HG02642 (cell line): ENCODE results near the gene PRDM15.

Source experiments
- ATAC-seq: cut with Tn5 transposase; IDR thresholded peaks from one replicate; pipeline ENCODE4 v1.9.1; 2021; ENCODE audit warnings: mild to moderate bottlenecking; ENCODE audit not compliant: unreplicated experiment, poor library complexity

Gene PRDM15

DNA sequence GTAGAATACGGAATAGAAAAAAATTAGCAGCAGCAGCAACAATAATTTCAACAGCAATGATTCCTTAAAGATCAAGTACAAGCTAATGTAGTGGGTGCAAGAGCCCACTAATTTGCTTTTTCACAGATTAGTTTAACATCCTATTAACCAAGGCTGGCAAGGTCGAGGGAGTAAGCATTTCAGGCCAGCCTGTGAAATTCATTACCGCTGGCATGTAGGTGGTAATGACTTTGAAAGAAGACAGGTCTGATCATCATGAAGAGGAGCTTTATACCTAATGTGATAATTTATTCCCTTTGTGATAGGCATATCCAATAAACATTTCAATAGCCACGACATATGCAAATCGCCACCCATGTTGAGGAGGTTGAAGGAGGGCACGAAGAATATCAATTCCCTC lies 11.2 kb upstream of the PRDM15 start:
- ATAC-seq = no peak

DNA sequence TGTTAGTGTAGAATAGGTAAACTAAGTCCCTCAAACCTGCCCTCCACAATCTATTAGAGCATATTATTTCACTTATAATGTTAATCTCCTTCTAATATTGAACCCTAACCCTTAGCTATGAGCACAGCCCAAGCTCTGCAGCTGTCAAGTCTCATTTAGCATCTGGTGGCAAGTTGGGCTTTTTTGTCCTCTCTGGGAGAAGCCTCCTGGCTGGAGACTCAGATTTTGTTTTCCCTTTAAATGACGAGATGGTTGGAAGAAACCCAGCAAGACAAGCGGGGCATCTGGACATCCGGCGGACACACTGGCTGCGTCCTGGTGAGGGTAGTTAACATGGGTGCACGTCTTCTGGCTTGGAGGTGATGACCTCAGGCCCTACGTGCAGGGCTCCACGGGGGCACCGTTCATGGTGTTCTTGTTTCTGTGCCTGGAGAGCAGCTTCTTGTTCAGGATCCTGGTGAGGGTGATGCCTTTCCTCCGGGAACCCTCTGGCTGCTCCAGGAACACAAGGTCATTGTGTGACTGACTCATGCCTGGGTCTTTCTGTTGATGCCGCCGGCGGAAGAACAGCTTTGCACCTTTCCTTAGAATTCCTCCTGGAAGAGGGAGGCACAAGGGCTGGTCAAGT lies 9.7 kb upstream of the PRDM15 start:
- ATAC-seq = no peak

DNA sequence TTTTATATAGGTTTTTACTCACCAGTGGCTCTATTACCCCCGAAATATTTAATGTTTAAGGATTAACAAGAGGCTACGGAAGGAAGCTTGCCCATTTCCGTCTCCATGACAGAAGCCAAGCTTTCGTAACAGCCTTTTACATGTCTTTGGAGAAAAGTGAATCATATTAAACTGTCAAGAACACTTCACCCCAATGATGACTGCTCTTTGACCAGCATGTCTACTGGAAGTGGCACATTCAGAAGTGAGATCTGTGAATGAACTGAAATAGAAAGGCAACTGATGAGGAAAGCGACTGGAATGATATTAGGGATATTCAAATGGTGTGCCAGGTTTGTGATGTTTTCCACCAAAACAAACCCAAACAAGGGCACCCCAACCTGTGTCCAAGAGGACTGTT lies 8.5 kb upstream of the PRDM15 start:
- ATAC-seq = no peak

DNA sequence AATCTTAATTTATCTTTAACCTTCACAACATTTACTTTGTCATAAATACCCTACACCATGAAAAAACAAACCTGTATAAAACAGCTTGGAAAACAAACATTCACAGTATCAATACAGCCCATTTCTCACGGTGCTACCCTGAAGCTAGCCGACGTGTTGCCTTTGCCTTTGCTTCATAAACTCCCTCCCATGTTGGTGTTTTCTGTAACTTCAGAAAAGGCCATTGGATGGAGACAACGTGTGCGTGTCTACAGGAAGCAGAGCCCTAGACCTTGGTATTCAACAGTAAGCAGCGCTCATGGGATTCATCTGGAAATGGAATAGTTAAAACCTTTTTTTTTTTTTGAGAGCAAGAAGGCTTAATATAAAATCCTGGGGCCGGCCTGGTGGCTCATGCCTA lies 7.2 kb upstream of the PRDM15 start:
- ATAC-seq = no peak

DNA sequence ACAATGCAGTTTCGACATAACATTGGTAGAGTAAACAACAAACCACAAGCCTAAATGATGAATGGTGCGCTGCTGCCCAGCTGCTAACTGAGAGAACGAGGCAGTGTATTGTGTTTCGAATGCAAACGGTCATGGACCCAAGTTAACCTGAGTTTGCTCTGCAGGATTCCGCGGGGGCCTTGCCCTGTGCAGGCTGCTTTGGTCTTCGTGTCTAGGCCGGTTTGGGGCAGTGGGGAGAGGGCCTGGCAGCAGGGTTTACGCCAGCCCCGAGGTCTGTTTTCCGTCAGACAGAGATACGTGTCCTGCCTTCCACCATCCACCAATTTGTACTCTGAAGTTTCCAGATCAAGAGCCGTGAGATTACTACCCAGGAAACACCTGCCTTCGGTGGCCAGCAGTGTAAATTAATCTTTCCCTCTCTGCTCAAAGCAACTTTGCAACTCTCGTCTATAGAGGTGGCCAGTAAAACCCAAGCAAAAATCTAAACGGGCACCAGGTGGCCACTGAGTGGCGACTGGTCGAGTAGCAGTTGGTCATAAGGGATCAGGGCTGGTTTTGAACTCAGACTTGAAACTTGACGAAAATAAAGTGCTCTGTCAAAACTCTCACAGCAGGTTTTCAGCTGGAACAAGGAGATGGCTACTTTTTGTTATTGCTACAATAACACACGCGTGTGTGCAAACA lies 6.3 kb upstream of the PRDM15 start:
- ATAC-seq = no peak

DNA sequence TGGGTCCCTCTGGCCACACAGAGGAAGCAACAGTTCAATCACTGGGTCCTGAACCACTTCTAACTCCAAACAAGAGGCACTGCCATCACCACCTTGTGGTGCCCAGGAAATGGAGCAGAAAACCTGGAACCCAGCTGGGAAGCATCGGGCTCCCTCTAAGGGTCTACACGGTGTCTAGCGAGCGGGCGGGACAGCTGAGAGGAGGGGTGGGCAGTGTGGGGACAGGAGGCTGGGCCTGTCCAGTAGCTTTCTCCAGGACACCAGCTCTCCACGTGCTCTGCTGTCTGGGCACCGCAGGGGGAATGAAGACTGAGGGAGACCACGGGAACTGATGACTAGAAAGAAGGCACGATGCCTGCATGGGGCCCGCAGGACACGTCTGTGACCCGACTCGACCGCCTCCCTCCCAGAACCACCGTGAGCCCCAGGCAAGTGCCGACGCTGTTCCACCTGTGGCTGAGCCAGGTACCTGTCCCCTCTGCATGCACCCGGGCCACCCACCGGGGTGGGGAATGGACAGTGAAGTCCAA lies 5.4 kb upstream of the PRDM15 start:
- no peak for ATAC-seq

DNA sequence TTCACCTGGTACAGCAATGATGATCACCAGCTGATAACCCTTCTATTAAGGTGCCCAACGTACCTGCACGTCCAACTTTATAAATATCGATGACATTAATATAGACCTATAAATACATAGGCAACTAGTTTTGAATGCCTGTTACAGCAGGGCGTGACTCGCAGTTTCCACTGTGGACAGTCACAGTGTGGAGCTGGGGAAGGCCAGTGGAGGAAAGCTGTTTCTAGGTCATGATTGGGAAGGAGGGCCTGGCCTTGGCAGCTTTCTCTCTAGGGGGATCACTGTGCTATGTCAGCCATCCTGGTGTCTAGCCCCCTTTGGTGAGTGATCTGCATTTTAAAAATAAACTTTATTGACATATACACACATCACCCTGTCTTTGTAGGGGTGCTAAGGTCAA lies 4.4 kb upstream of the PRDM15 start:
- ATAC-seq = no peak

DNA sequence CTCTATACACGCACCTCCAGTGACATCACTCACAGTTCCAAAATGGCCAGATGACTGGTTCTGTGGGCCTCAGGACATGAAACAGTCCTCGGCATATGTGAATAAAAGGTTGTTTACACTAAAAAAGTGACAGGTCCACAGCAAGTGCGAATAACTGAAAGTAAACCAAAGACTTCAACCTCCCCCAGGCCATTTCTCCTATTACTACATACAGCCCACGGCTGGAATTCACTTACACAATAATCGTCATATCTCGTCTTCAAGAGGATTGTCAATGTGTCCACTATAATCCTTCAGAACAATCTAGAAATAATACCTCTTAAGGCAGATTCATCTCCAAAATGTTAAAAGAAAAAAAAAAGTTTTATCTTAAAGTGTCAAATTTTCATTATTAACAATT lies 1.9 kb upstream of the PRDM15 start:
- ATAC-seq = no peak

DNA sequence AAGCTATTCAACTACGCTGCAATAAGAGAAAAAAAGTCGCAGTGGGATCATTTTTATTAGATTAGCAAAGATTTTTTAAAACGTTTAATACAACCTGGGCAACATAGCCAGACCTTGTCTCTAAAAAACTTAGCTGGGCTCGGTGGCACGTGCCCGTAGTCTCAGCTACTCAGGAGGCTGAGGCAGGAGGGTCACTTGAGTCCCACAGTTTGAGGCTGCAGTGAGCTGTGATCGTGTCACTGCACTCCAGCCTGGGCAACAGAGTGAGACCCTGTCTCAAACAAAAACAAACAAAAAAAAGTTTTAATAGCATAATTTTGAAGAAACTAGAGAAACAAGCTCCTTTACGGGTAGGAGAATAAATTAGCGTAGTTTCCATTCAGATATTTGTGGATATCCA lies 1.0 kb upstream of the PRDM15 start:
- no peak for ATAC-seq

DNA sequence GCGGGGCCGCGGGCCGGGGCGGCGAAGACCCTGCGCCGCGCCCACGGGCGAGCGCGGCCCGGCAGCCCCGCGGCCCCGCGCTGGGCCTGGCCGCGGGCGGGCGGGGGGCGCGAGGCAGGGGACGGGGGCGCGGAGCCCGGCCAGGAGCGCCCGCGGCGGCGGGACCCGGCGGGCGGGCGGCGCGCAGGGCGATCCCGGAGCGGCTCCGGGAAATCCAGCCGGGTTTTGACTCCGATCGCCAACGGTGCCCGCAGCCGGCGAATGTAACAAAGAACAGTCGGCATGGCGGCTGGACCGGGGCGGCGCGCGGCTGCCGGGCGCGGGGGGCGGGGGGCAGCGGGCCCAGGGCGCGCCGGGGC lies 334 bp downstream of the PRDM15 start:
- peak; percentile 47 for ATAC-seq

DNA sequence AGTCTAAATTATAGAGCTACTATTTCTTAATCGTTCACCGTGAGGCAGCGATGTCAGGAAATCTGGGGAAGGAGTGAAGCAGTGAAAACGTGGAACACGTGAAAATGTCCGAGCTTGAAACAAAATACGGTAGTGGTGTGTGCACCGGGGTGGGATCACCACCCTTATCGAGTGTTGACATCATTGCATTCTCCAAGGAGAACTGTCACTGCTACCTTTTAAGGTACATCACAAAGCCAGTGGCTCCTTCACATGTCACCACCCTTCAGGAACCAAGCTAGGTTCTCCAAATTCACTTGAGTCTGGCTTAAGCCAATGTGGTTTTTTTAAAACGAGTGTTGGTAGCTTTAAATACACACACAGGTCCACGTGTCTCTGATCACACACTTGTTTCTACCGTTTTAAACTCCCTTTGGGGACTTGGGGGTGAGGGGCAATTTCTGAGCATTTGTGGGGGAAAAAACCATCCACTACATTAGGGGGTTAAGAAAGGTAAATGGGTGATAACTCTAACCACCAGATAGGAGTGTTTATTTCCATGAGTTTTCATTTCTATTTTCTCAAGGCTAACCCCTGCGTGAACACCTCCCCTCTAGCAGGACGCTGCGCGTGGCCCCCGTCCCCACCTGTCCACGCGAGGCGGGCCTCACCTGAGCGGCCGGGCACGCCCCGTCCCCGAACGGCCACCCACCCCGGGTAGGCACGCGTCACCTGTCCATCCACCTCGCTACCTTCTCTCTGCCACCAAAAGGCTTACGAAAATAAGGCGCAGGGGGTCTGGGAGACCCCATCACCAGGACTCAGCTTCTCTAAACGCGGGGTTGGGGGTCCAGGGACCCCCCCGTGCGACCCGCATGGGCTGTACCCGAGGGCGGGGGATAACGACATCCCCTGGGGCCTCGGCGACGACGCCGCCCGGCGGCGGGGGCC lies 978 bp downstream of the PRDM15 start:
- ATAC-seq = peak; percentile 30

DNA sequence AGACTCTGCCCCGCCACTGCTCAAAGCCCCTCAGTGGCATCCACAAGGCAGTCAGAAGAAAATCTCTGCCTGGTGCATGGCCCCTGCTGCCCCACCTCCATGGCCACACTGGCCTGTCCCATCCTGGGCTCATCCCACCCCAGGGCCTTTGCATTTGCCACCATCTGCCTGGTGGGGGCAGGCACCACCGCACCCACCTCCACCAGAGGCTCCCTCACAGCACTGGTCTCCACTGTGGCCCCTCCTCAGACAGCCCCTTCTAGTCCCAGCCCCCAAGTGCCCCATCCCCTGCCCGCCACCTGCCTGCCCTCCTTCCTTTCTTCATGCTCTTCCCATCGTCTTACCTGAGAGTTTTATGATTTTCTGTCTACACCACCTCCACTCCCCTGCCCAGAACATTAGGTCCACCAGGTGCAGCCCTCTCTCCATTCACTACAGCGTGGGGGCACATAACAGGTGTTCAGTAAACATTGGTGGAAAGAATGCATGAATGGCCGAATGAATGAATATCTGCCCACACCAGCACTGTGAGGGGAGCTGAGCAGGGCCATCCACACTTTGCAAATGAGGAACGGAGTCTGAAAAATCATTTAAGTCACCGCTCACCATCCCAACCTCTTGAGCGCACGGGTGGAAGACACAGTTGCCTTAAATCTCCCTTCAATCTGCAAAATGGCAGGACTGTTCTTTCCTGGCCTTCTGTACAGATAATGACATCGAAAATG lies 2.1 kb downstream of the PRDM15 start:
- ATAC-seq = no peak

DNA sequence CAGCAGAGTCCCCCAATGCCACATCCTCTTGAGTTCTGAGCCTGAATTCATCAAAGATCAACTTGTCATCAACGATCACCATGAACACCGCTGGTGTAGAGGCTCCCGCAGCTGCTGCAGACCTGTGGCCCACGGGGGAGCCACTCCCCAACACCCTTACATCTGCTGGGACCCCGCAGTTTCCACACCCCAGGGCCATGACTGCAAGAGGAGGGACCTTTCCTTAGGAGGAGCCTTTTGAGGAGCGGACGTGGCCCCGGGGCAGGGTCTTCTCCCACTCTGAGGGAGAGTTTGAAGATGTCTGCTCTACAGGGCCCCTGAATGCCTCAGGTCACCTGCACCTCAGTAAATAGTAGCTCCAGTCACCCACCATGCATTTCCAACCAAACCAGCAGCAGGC lies 2.7 kb downstream of the PRDM15 start:
- ATAC-seq = no peak

DNA sequence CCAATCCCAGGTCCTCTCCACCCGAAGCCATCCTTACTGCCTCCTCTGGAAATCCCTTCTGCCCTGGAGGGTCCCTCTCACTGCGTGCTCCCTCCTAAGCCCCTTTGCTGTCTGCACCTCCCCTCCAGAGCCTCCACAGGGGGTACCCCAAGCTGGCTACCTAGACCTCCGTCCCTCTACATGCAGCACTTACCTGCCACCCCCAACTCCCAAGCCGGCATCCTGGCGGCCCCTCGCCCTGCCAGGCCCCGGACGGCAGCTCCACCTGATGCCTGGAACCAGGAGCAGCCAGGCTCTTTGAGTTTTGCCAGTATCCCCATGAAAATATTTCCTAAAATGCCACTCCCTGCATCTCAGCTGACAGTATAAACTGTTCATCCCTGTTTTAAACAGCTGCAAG lies 4.1 kb downstream of the PRDM15 start:
- ATAC-seq = no peak

DNA sequence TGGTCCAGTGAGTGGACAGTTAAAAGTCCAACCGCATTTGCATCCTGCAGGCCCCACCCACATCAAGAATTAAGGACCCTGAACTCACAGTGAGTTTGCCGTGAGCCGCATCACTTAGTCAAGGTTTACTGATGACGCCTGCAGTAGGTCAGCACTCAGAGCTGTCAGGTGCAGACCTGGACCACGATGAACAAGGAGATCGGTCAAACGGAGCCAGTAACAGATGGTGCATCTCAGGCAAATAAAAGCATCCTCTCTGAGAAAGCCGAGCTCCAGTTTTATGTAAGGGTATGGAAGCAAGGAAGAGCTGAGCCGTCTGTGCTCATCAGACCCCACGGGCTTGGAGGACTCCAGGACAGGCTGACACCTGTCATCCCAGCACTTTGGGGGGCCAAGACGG lies 4.5 kb downstream of the PRDM15 start:
- no peak for ATAC-seq

DNA sequence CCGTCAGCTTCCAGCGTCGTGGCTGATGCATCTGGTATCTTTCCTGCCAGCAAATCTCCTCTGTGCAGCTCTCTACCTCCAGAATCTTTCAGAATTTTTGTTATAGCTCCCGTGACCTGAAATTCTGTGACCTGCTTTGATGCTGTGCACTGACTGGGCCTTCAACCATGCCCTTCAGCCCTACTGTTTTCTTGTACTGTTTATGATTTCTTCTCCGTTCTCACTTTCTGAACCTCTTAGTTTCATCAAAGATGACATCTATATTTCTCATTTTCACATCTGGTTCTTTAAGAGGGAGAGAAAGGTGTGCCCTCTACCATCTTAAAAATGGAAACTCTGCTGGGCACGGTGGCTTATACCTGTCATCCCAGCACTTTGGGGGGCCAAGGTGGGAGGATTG lies 5.7 kb downstream of the PRDM15 start:
- no peak for ATAC-seq

DNA sequence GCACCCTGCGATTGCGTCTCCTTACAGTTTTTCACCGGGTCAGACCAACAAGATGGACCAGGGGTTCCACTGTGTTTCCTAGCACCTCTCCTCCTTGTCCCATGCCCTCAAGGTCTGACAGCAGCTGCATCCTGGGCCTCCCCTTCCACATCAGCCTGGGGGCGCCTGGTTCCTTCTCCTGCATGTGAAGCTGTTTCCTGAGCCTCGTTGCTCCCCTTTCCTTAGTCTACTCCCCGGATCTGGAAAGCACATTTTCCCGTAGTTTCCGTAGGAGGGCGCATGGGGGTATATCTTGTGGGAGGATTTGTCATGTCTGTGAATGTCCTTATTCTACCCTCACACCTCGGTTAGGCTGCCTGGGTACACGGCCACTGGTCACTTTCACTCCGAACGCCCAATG lies 6.1 kb downstream of the PRDM15 start:
- ATAC-seq = no peak

DNA sequence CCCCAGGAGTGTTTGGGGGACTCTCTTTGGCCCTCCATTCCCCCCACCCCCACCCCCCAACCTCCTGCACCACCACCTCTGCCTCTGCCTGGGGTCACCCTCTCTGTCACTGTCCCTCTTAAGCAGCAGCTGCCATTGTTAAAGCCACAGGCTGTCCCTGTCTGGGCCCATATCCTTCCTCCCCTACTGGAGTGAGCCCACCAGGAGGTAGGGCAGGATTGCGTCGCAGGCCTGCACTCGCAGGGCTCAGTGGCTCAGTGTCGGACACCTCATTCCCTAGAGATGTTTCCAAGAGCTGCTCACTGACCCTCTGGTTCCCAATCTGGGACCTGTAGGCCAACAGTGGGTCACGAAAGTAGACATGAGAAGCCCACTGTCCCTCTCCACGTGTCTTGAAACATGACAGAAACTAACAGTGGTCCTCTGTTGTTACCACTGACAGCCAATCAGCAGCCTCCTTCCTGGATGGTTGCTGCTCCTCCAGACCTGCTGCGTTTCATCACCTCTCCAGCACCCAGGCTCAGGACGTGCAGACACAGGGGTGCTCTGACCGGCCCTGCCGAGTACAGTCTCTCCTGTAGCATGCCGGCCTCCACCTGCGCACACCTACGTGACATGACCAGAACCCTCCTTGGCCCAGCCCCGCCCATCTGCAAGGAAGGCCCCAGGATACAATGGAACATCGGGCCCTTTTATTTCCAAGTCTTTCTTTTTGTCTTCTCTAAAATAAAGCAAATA lies 7.7 kb downstream of the PRDM15 start:
- ATAC-seq = no peak

DNA sequence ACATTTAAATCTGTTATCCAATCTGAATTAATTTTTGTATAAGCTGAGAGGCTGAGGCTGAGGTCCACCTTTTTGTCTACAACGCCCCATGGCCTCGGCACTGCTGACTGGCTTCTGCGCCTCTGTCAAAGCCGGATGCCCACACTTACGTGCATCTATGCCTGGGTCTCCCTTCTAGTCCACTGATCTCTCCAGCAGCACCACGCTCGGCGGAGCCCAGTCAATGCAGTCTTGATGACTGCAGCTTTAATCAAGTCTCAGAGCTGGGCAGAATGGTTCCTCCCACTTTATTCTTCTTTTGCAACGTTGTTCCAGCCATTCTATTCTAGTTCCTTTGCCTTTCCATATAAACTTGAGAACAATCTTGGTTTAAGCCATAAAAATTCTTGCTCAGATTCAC lies 9.4 kb downstream of the PRDM15 start:
- ATAC-seq = no peak
